22Rv1 (cell line): ENCODE results near the gene KRT73.

Experiments used
- ZFX ChIP-seq: fragments of 450-650 bp; IDR thresholded peaks from 2 replicates; pipeline ENCODE4 v1.6.1; 2017; ENCODE audit warnings: antibody characterized with exemption, borderline replicate concordance
- TF ChIP-seq, protein P1 (sequence below): fragments of 450-650 bp; IDR thresholded peaks from 2 replicates; pipeline ENCODE4 v1.5.1; 2017; ENCODE audit warnings: mild to moderate bottlenecking

DNA sequence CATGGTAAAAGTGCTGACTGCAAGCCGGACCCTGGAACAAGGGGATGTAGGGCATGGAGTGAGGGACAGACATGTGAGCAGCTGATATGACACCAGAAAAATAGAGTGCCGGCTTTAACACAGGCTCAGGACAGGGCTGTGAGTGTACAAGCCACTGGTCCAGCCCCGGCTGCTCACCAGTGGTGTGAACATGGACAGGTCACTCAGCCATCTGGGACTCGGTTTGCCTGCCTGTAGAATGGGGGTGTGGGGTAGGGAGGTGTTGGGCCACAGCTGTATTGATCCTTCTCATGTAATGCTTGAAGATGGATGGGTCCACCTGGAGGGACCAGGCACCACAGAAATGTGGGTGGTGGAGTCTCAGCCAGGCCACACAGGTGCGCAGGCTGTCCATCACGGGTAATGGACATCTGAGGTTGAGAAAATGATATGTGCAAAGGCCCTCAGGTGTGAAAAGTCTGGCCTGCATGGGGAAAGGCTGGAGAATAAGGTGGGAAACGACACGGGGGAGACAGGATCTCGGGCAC lies 34.1 kb downstream of the KRT73 start:
- TF ChIP-seq, protein P1, sequence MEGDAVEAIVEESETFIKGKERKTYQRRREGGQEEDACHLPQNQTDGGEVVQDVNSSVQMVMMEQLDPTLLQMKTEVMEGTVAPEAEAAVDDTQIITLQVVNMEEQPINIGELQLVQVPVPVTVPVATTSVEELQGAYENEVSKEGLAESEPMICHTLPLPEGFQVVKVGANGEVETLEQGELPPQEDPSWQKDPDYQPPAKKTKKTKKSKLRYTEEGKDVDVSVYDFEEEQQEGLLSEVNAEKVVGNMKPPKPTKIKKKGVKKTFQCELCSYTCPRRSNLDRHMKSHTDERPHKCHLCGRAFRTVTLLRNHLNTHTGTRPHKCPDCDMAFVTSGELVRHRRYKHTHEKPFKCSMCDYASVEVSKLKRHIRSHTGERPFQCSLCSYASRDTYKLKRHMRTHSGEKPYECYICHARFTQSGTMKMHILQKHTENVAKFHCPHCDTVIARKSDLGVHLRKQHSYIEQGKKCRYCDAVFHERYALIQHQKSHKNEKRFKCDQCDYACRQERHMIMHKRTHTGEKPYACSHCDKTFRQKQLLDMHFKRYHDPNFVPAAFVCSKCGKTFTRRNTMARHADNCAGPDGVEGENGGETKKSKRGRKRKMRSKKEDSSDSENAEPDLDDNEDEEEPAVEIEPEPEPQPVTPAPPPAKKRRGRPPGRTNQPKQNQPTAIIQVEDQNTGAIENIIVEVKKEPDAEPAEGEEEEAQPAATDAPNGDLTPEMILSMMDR, result no peak
- no peak for TF ChIP-seq ZFX
